ENCODE data around the gene HOXA6.

- TF ChIP-seq CTCF (conservative IDR thresholded peaks at IDR 0.05; ENCODE audit: low read depth in 2 of 2) (no peak), REST (IDR thresholded peaks at IDR 0.05; ENCODE audit: unreplicated experiment) (no peak), POLR2AphosphoS5 (IDR thresholded peaks at IDR 0.05; ENCODE audit: low read depth) (no peak), EZH2phosphoT487 (IDR thresholded peaks at IDR 0.05; ENCODE audit: unreplicated experiment) (peak; percentile 100), STAT1 (IDR thresholded peaks at IDR 0.05; ENCODE audit: unreplicated experiment) (no peak), EZH2 (IDR thresholded peaks at IDR 0.05; ENCODE audit: low read depth, unreplicated experiment) (peak; percentile 100), ETS1 (IDR thresholded peaks at IDR 0.05) (no peak), CREB1 (CRISPR knock-in tag; IDR thresholded peaks at IDR 0.05; ENCODE audit: low read depth) (no peak), NANOG (IDR thresholded peaks at IDR 0.05; ENCODE audit: borderline replicate concordance) (no peak), JUNB (IDR thresholded peaks at IDR 0.05; ENCODE audit: unreplicated experiment) (no peak)
Measured at GRCh38 chr7:27154901-27155815, 7.6 kb upstream of the HOXA6 start.

Measured in GM23338 (cell line).